Mononuclear cell (primary cell): Measurements from ENCODE around the gene PRKCA. TPM values are rescaled to one million over a fixed set of nuclear protein-coding genes. Genes with fewer than 3 reads are reported as not detected.
"Not testable (repeated sequence)": the region's sequence is repeated elsewhere in the genome, so short reads cannot be mapped to it uniquely, and the experiment has no call there.

Experiments
- H3K27me3 ChIP-seq: 2 replicates; pipeline ENCODE4 v1.6.0; 2011; ENCODE audit warnings: low read length, control low read depth; ENCODE audit not compliant: insufficient read depth
- H3K4me1 ChIP-seq: 2 replicates; pipeline ENCODE4 v1.5.1; 2011; ENCODE audit warnings: mild to moderate bottlenecking, low read length, control low read depth; ENCODE audit not compliant: insufficient read depth
- H3K4me3 ChIP-seq: 2 replicates; pipeline ENCODE4 v1.5.1; 2011; ENCODE audit warnings: mild to moderate bottlenecking, low read length, moderate library complexity
- H3K9me3 ChIP-seq: 2 replicates; pipeline ENCODE4 v1.5.1; 2011; ENCODE audit warnings: low read depth, mild to moderate bottlenecking, control low read depth, low read length
- total RNA-seq: library from RNA; depleted of rRNA; stranded (reverse); fragments of >200 nt; gene quantifications from one replicate; pipeline ENCODE4 v1.2.3, GENCODE V29; 2012

PRKCA gene
- total RNA-seq, 1 donor: 35.6 TPM

DNA sequence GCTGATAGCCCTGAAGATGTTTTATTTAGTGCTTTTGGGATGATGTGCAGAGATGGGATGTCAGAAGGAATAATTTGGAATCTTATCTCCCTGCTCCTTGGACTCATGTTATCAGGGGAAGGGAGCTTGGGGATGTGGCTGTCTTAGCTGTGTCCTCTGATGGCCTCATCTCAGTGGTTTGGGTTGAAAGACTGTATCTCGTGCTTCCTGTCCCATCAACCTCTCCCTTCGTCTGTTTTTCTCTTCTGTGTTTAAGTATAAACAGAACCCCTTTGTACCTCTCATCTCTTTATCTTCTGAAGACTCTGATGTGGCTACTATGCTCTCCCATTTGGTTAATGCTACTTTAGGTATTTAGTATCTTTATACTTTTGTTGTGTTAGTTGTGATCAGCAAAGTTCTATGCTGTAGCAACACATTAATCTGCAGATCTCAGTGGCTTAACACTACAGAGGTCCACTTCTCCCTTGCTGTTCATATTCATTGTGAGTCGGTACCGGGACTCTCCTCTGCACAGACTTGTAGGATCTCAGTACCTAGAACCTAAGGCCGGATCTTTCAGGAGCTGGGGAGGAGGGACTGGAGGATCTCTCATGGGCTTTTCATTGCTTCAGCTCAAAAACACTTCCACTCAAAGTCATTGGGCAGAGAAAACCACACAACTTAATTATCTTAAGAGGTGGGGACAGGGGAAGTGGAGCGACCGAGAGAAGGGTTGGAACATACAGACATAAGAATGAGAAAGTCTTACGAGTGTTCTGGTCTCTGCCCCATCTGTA, 28.8 kb downstream of the PRKCA start:
- no peaks in the 10 kb centered on the region for H3K27me3 ChIP-seq
- no peak overlapping the region for H3K4me3 ChIP-seq
- no peaks in the 10 kb centered on the region for H3K9me3 ChIP-seq
- peaks cover 18% of the 10 kb centered on the region for H3K4me1 ChIP-seq

DNA sequence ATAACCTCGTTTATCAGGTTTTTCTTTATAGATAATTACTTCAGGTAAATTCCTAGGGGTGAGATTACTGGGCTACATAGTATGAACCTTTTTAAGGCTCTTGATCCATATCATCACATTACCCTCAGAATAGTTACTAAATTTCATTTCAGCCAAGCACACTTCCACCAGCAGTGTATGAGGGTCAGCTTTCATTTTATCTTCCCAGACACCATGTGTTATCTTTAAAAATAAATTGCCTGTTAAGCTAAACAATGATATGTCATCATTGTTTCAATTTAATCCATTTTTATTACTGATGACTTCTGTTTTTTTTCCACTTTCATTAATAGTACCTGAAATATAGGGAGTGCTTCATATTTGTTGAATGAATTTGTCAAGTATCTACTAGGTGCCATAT, 33.4 kb downstream of the PRKCA start:
- H3K4me3 ChIP-seq: no peak overlapping the region
- peaks cover 10% of the 10 kb centered on the region for H3K4me1 ChIP-seq
- H3K9me3 ChIP-seq: no peaks in the 10 kb centered on the region
- no peaks in the 10 kb centered on the region for H3K27me3 ChIP-seq

DNA sequence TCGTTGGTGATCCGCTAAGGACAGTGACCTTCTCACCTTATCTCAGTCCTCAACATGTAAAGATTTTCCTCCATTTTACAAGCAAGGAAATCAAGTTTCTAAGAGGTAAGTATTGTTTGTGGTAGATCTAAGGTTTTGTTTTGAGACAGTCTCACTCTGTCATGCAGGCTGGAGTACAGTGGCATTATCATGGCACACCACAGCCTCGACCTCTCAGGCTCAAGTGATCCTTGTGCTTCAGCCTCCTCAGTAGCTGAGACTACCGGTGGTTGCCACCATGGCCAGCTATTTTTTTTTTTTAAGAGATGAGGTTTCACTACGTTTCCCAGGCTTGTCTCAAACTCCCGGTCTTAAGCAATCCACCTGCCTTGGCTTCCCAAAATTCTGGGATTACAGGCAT, 34.9 kb downstream of the PRKCA start:
- Histone ChIP-seq H3K27me3 (no peaks in the 10 kb centered on the region), H3K4me3 (no peak overlapping the region), H3K9me3 (no peaks in the 10 kb centered on the region), H3K4me1 (peaks cover 5% of the 10 kb centered on the region)

DNA sequence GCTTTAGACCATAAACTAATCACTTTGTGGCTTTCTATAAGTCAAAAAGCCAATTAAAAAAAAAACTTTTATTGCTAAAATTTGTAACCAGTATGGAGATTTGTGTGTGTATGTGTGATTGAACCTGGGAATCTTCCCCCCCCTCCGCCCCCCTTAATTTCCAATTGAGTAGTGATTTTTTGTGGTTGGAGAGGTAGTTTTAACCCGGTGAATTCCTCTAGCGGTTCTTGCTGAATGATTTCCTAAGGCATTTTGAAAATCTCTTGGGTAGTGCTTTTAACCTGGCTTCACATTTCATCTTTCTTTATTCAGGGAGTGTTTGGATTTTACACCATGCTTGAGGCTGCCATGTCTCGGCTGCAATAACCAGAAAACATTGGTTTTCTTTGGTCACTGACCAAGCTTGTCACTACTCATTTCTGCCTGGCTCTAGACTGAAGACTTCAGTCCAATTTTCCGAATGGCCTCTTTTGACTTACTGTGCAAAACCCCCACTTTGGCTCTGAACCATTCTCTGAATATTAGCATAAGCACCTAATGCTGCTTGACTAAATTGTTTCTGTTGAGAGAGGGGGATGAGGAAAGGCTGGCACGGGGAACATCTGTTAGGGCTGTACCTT, 35.6 kb downstream of the PRKCA start:
- Histone ChIP-seq H3K9me3 (no peaks in the 10 kb centered on the region), H3K4me1 (peaks cover 4% of the 10 kb centered on the region), H3K27me3 (no peaks in the 10 kb centered on the region), H3K4me3 (no peak overlapping the region)

DNA sequence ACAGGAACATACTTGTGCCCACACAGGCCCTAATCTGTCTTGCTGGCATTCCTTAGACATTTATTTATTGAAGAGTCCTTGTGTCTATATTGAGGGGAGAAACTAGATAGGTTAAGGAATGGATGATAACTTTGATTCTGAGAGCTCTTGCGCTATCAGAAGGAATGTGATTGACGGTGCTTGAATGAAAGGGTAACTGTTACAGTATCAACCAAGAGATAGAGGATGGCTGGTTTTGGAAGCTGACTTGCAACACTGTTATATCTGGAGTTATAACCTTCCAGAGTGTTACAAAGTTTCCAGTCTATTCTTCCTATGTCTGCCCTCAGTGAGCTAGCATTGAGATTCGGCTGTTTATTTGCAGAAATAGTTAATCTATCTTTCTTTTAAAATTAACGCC, 36.5 kb downstream of the PRKCA start:
- no peaks in the 10 kb centered on the region for H3K9me3 ChIP-seq
- H3K4me1 ChIP-seq: peaks cover 4% of the 10 kb centered on the region
- no peaks in the 10 kb centered on the region for H3K27me3 ChIP-seq
- H3K4me3 ChIP-seq: no peak overlapping the region

DNA sequence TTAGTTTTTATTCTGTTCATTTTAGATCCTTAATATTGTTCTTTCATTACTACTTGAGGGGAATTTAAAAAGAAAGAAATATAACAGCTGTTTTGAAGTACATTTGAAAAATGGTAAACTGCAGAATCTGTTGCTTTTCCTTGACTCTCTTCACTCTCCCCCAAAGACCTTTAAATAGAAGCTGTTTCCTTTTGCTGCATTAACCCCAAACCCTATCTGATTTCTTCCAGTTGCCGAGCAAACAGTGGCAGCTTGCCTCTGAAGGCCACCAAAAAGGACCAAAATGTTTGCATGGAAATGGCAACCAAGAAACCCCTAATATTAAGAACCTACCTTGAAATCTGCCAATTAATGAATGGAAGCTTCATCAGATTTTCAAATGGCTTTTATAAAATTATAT, 37.1 kb downstream of the PRKCA start:
- Histone ChIP-seq H3K4me3 (no peak overlapping the region), H3K27me3 (no peaks in the 10 kb centered on the region), H3K9me3 (no peaks in the 10 kb centered on the region), H3K4me1 (peaks cover 4% of the 10 kb centered on the region)

DNA sequence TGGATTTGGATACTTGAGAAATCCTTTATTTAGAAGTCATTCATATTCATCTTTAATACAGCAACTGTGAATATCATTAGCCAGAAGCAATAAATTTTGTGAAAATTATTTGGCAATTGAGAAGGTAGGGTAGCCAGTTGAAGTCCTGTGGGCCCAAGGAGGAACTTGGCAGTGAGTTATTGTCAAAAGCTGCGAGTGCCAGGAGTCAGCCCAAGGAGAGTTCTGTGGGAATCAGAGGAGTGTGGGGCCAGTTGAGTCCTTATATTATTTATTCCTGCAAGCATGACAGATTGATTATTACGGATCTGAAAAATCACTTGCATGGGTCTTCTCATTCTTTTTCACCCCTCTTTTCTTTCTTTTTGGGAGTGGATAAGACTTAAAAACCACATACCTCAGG, 38.3 kb downstream of the PRKCA start:
- peaks cover 4% of the 10 kb centered on the region for H3K4me1 ChIP-seq
- no peaks in the 10 kb centered on the region for H3K9me3 ChIP-seq
- no peaks in the 10 kb centered on the region for H3K27me3 ChIP-seq
- H3K4me3 ChIP-seq: no peak overlapping the region

DNA sequence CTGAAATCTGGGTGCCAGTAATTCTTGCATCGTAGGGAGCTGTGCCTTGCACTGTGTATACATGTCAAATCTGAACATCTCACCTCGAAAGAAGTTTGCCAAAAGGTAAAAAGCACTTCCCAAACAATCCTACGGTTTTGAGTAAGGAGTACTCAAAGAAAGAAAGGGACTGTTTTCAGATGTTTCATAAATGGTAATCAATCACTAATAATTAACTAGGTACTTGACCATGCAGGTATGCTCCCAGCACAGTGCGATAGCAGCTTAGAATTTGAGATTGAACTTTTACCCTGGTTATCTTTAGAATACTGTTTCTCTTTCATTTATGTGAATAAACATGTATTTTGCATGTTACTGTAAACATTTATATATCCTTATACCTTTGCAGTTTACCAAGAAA, 39.0 kb downstream of the PRKCA start:
- H3K27me3 ChIP-seq: no peaks in the 10 kb centered on the region
- peaks cover 4% of the 10 kb centered on the region for H3K4me1 ChIP-seq
- H3K9me3 ChIP-seq: no peaks in the 10 kb centered on the region
- no peak overlapping the region for H3K4me3 ChIP-seq

DNA sequence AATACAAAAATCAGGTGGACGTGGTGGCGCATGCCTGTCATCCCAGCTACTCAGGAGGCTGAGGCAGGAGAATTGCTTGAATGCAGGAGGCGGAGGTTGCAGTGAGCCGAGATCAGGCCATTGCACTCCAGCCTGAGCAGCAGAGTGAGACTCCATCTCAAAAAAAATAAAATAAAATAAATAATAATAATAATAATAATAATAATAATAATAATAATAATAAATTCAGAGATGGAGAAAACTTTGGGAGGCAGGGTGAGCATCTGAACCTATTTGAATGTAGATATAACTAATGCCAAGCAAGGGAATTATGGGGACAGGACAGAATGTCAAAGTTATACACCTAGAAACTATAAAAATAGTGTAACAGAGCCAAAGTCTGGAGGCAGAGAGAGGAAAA, 39.9 kb downstream of the PRKCA start:
- not testable (repeated sequence) for H3K4me1 ChIP-seq, H3K9me3 ChIP-seq, H3K4me3 ChIP-seq, H3K27me3 ChIP-seq

DNA sequence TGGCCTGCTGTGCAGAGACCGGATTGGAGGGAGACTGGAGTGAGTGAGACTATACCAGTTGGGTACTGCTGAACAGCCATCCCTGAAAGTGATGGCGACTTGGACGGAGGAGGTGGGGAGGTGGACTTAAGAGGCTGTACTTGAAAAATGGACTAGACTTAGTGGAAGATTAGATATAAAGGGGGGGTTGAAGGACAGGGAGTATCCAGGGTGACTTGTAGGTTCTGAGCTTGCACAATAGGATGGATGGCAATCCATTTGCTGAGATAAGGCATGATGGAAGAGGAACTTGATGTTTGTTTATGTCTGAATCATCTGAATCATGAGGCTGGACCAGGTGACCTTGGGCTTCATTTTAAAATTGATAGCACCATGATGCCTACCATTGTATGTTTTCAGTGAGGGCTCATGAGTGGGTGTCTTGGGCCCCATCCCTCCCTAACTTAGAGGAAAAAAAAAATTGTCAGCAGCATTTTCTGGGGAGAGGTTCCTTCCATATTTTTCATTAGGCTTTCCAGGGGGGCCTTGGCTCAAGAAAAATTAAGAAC, 41.2 kb downstream of the PRKCA start:
- Histone ChIP-seq H3K4me1 (peaks cover 4% of the 10 kb centered on the region), H3K4me3 (no peak overlapping the region), H3K27me3 (no peaks in the 10 kb centered on the region), H3K9me3 (no peaks in the 10 kb centered on the region)

DNA sequence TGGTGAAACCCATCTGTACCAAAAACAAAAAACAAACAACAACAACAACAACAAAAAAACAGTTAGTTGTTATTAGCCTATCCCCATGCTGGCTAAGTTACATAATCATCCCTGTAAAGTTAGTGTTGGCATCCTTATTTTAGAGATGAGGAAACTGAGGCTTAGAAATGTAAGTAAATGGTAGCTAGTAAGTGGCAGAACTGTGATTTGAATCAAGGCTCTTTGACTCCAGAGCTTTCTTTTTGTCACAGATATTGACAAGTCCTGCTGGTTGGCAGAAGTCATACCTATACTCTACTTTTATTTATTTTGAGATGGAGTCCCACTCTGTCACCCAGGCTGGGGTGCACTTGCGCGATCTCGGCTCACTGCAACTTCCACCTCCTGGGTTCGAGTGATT, 42.1 kb downstream of the PRKCA start:
- H3K4me1 ChIP-seq: peaks cover 4% of the 10 kb centered on the region
- no peak overlapping the region for H3K4me3 ChIP-seq
- H3K9me3 ChIP-seq: no peaks in the 10 kb centered on the region
- H3K27me3 ChIP-seq: no peaks in the 10 kb centered on the region

DNA sequence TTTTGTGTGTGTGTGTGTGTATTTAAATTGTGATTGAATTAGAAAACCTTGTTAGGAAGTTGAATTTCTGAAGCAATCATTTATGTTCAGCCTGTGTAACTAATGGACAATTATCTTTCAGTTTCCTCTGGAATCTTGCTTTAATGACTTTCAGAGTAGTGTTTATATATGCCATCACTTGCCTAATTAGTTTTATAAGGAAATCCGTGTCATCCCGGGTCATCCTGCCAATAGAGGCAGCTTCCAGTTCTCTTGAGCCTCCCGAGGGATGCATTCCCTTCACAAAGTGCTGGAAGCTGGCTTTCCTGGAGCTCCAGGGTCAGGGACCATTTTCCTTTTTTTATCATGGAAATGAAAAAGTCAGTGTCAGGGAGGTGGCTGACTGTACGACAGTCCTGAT, 42.9 kb downstream of the PRKCA start:
- Histone ChIP-seq H3K9me3 (no peaks in the 10 kb centered on the region), H3K4me3 (no peak overlapping the region), H3K27me3 (no peaks in the 10 kb centered on the region), H3K4me1 (peaks cover 4% of the 10 kb centered on the region)

DNA sequence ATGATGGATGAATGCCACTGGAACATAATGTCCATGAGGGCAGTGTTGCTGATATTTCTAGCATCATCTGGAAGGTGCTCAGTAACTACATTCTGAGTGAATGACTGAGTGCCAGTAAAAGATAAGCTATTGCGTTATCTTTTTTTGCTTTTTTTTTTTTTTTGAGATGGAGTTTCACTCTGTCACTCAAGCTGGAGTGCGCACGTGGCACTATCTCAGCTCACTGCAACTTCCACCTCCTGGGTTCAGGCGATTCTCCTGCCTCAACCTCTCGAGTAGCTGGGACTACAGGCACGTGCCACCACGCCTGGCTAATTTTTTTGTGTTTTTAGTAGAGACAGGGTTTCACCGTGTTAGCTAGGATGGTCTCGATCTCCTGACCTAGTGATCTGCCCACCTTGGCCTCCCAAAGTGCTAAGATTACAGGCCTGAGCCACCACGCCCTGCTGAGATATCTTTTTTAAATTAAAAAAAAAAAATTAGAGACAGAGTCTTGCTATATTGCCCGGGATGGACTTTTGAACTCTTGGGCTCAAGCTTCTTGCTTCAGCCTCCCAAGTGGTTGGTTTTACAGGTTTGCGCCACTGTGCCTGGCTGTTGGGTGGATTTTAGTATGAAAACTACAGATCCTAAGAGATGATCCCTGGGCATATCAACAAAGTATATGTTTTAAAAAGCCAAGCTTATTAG, 43.7 kb downstream of the PRKCA start:
- H3K27me3 ChIP-seq, H3K9me3 ChIP-seq, H3K4me3 ChIP-seq: not testable (repeated sequence)
- H3K4me1 ChIP-seq: peaks cover 10% of the 10 kb centered on the region

DNA sequence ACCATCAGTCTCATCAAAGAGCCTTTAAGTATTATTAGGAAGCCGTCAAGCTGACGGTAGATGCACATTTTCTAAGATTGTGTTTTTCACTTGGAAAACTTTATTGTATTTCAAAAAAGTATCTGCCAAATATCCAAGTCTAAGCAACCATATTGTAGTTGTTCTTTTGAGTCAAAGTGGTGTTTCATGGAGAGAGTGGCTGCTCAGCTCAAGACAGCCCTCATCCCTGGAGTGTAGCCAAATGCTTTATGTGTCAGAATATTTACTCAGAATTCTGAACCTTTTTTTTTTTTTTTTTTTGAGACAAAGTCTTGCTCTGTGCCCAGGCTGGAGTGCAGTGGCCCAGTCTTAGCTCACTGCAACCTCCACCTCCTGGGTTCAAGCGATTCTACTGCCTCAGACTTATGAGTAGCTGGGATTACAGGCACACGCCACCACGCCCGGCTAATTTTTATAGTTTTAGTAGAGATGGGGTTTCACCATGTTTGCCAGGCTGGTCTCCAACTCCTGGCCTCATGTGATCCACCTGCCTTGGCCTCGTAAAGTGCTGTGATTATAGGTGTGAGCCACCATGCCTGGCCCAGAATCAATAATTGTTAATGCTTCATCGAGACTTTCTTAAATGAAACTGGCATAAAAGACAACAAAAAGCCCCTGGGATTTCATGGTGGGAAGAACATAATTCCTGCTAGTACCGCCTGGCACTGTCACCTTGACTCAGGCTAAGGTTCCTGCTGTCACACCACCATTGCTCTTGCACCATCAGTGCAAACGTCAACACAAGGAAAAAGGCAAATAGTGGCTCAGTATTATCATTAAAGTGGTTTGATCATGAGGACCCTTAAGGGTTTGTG, 45.5 kb downstream of the PRKCA start:
- Histone ChIP-seq H3K9me3 (no peaks in the 10 kb centered on the region), H3K4me1 (peaks cover 11% of the 10 kb centered on the region), H3K4me3 (no peak overlapping the region), H3K27me3 (no peaks in the 10 kb centered on the region)
